NCI-H2081 (cell line): ENCODE data around the gene SMAD6.
A peak's percentile ranks its signal among the peaks of the same experiment; 100 is the strongest.

Experiments
- DNase-seq, 2 experiments: peaks; one replicate each; lab custom pipeline; 2025; lab: John Stamatoyannopoulos, UW

Gene SMAD6

GRCh38 chr15:66704019-66704802 lies 2.2 kb downstream of the SMAD6 start:
- DNase-seq = no peak

GRCh38 chr15:66704803-66705153 lies 2.7 kb downstream of the SMAD6 start:
- no peak for DNase-seq

GRCh38 chr15:66705277-66706146 lies 3.5 kb downstream of the SMAD6 start:
- no peak for DNase-seq

GRCh38 chr15:66706225-66706732 lies 4.2 kb downstream of the SMAD6 start:
- DNase-seq = no peak

- no peak for DNase-seq
Measured at GRCh38 chr15:66706840-66707239, 4.8 kb downstream of the SMAD6 start.

- DNase-seq = peak; percentile 36 to 64
Measured at GRCh38 chr15:66707310-66708082, 5.5 kb downstream of the SMAD6 start.

- no peak for DNase-seq
Measured at GRCh38 chr15:66708389-66708788, 6.4 kb downstream of the SMAD6 start.

GRCh38 chr15:66709884-66710283 lies 7.8 kb downstream of the SMAD6 start:
- DNase-seq = no peak

GRCh38 chr15:66711260-66711659 lies 9.2 kb downstream of the SMAD6 start:
- DNase-seq = no peak

GRCh38 chr15:66711862-66712261 lies 9.8 kb downstream of the SMAD6 start:
- no peak for DNase-seq

GRCh38 chr15:66713843-66714508 lies 11.9 kb downstream of the SMAD6 start:
- no peak for DNase-seq

- no peak for DNase-seq
Measured at GRCh38 chr15:66714543-66714981, 12.5 kb downstream of the SMAD6 start.

- DNase-seq = no peak
Measured at GRCh38 chr15:66715181-66715624, 13.2 kb downstream of the SMAD6 start.

GRCh38 chr15:66715720-66716655 lies 14.0 kb downstream of the SMAD6 start:
- no peak for DNase-seq

GRCh38 chr15:66716656-66717020 lies 14.6 kb downstream of the SMAD6 start:
- DNase-seq = no peak

GRCh38 chr15:66718220-66718988 lies 16.4 kb downstream of the SMAD6 start:
- no peak for DNase-seq

- no peak for DNase-seq
Measured at GRCh38 chr15:66719471-66719870, 17.4 kb downstream of the SMAD6 start.

- DNase-seq = no peak
Measured at GRCh38 chr15:66720206-66721010, 18.4 kb downstream of the SMAD6 start.

GRCh38 chr15:66721020-66721419 lies 19.0 kb downstream of the SMAD6 start:
- no peak for DNase-seq
